ENCODE results near the gene CACNA1B. TPM values are rescaled to one million over a fixed set of nuclear protein-coding genes. Genes with fewer than 3 reads are reported as not detected.

The CACNA1B gene
- polyA plus RNA-seq, 1 donor from 2014 or later = not detected

- H3K4me1 Mint-ChIP-seq = peaks cover 0 to 2% (median 0%) of the 10 kb centered on the region in 3 donors
- H3K27ac Mint-ChIP-seq = no peak overlapping the region
- no peaks in the 10 kb centered on the region for H3K36me3 Mint-ChIP-seq
- H3K4me3 Mint-ChIP-seq = peak overlapping the region in 2 of 4 donors; percentile 9 to 71
- H3K27me3 Mint-ChIP-seq = peaks cover 15% of the 10 kb centered on the region
- no peaks in the 10 kb centered on the region for H3K9me3 Mint-ChIP-seq
These were observed 143.9 kb downstream of the CACNA1B start for GRCh38 chr9:138021251-138022056.

GRCh38 chr9:138022121-138022741 lies 144.6 kb downstream of the CACNA1B start:
- H3K27ac Mint-ChIP-seq = no peak overlapping the region

GRCh38 chr9:138022756-138023393 lies 145.3 kb downstream of the CACNA1B start:
- no peak overlapping the region for H3K27ac Mint-ChIP-seq
- H3K27me3 Mint-ChIP-seq = peaks cover 15% of the 10 kb centered on the region
- peak overlapping the region in 1 of 4 donors; percentile 9 for H3K4me3 Mint-ChIP-seq
- H3K36me3 Mint-ChIP-seq = no peaks in the 10 kb centered on the region
- H3K9me3 Mint-ChIP-seq = no peaks in the 10 kb centered on the region
- peaks cover 0 to 5% (median 2%) of the 10 kb centered on the region in 3 donors for H3K4me1 Mint-ChIP-seq

More at GRCh38 chr9:138022121-138022741, 144.6 kb downstream of the CACNA1B start:
- peaks cover 0 to 3% (median 2%) of the 10 kb centered on the region in 3 donors for H3K4me1 Mint-ChIP-seq
- no peaks in the 10 kb centered on the region for H3K9me3 Mint-ChIP-seq
- H3K36me3 Mint-ChIP-seq = no peaks in the 10 kb centered on the region
- peak overlapping the region in 1 of 4 donors; percentile 71 for H3K4me3 Mint-ChIP-seq
- H3K27me3 Mint-ChIP-seq = peaks cover 15% of the 10 kb centered on the region

- no peak overlapping the region for H3K27ac Mint-ChIP-seq
- H3K4me3 Mint-ChIP-seq = peak overlapping the region in 1 of 4 donors; percentile 39
These were observed 146.0 kb downstream of the CACNA1B start for GRCh38 chr9:138023394-138024124.

GRCh38 chr9:138024131-138024530 lies 146.5 kb downstream of the CACNA1B start:
- Mint-ChIP-seq H3K27ac (no peak overlapping the region), H3K4me3 (peak overlapping the region in 1 of 4 donors; percentile 39), H3K9me3 (no peaks in the 10 kb centered on the region), H3K36me3 (no peaks in the 10 kb centered on the region), H3K4me1 (peaks cover 0 to 5% (median 2%) of the 10 kb centered on the region in 3 donors), H3K27me3 (peaks cover 15% of the 10 kb centered on the region)

More at GRCh38 chr9:138023394-138024124, 146.0 kb downstream of the CACNA1B start:
- Mint-ChIP-seq H3K36me3 (no peaks in the 10 kb centered on the region), H3K27me3 (peaks cover 15% of the 10 kb centered on the region), H3K9me3 (no peaks in the 10 kb centered on the region), H3K4me1 (peaks cover 0 to 5% (median 2%) of the 10 kb centered on the region in 3 donors)

GRCh38 chr9:138024831-138025291 lies 147.3 kb downstream of the CACNA1B start:
- Mint-ChIP-seq H3K9me3 (no peaks in the 10 kb centered on the region), H3K36me3 (no peaks in the 10 kb centered on the region), H3K4me3 (no peak overlapping the region), H3K27me3 (peaks cover 15% of the 10 kb centered on the region), H3K27ac (peak overlapping the region in 1 of 3 donors; percentile 48), H3K4me1 (peaks cover 0 to 5% (median 2%) of the 10 kb centered on the region in 3 donors)

- peak overlapping the region in 1 of 3 donors; percentile 48 for H3K27ac Mint-ChIP-seq
- no peaks in the 10 kb centered on the region for H3K36me3 Mint-ChIP-seq
- H3K27me3 Mint-ChIP-seq = peaks cover 15% of the 10 kb centered on the region
- no peak overlapping the region for H3K4me3 Mint-ChIP-seq
- H3K4me1 Mint-ChIP-seq = peaks cover 0 to 5% (median 0%) of the 10 kb centered on the region in 3 donors
- no peaks in the 10 kb centered on the region for H3K9me3 Mint-ChIP-seq
These were observed 147.8 kb downstream of the CACNA1B start for GRCh38 chr9:138025417-138025816.

GRCh38 chr9:138025908-138026307 lies 148.3 kb downstream of the CACNA1B start:
- no peaks in the 10 kb centered on the region for H3K9me3 Mint-ChIP-seq
- H3K27ac Mint-ChIP-seq = no peak overlapping the region
- H3K36me3 Mint-ChIP-seq = no peaks in the 10 kb centered on the region
- H3K4me1 Mint-ChIP-seq = peaks cover 0 to 5% (median 0%) of the 10 kb centered on the region in 3 donors
- H3K4me3 Mint-ChIP-seq = no peak overlapping the region
- H3K27me3 Mint-ChIP-seq = peaks cover 15% of the 10 kb centered on the region

- H3K4me1 Mint-ChIP-seq = peaks cover 0 to 5% (median 0%) of the 10 kb centered on the region in 3 donors
- H3K27ac Mint-ChIP-seq = no peak overlapping the region
- peaks cover 0 to 15% (median 4%) of the 10 kb centered on the region in 3 donors for H3K9me3 Mint-ChIP-seq
- H3K4me3 Mint-ChIP-seq = no peak overlapping the region
- no peaks in the 10 kb centered on the region for H3K36me3 Mint-ChIP-seq
- peaks cover 18% of the 10 kb centered on the region for H3K27me3 Mint-ChIP-seq
These were observed 151.0 kb downstream of the CACNA1B start for GRCh38 chr9:138028596-138028995.

- H3K4me1 Mint-ChIP-seq = peaks cover 0 to 5% (median 0%) of the 10 kb centered on the region in 3 donors
- H3K4me3 Mint-ChIP-seq = no peak overlapping the region
- peaks cover 0 to 17% (median 8%) of the 10 kb centered on the region in 3 donors for H3K9me3 Mint-ChIP-seq
- no peaks in the 10 kb centered on the region for H3K36me3 Mint-ChIP-seq
- H3K27ac Mint-ChIP-seq = no peak overlapping the region
- peaks cover 12% of the 10 kb centered on the region for H3K27me3 Mint-ChIP-seq
These were observed 153.6 kb downstream of the CACNA1B start for GRCh38 chr9:138031186-138031585.

GRCh38 chr9:138033950-138034349 lies 156.4 kb downstream of the CACNA1B start:
- peaks cover 0 to 17% (median 8%) of the 10 kb centered on the region in 3 donors for H3K9me3 Mint-ChIP-seq
- H3K36me3 Mint-ChIP-seq = peaks cover 2% of the 10 kb centered on the region
- H3K4me1 Mint-ChIP-seq = no peaks in the 10 kb centered on the region
- no peak overlapping the region for H3K27ac Mint-ChIP-seq
- H3K27me3 Mint-ChIP-seq = peaks cover 16% of the 10 kb centered on the region
- no peak overlapping the region for H3K4me3 Mint-ChIP-seq

- Mint-ChIP-seq H3K4me1 (no peaks in the 10 kb centered on the region), H3K4me3 (no peak overlapping the region), H3K27ac (no peak overlapping the region), H3K9me3 (peaks cover 0 to 17% (median 6%) of the 10 kb centered on the region in 3 donors), H3K36me3 (peaks cover 2% of the 10 kb centered on the region), H3K27me3 (peaks cover 17% of the 10 kb centered on the region)
These were observed 159.6 kb downstream of the CACNA1B start for GRCh38 chr9:138037140-138037539.

GRCh38 chr9:138038244-138038671 lies 160.7 kb downstream of the CACNA1B start:
- H3K4me1 Mint-ChIP-seq = no peaks in the 10 kb centered on the region
- H3K4me3 Mint-ChIP-seq = no peak overlapping the region
- peaks cover 0 to 6% (median 3%) of the 10 kb centered on the region in 3 donors for H3K9me3 Mint-ChIP-seq
- H3K36me3 Mint-ChIP-seq = peaks cover 2% of the 10 kb centered on the region
- no peak overlapping the region for H3K27ac Mint-ChIP-seq
- peaks cover 9% of the 10 kb centered on the region for H3K27me3 Mint-ChIP-seq
